HG03103 (cell line): ENCODE measurements around the gene GMFB.

Experiments
- ATAC-seq: cut with Tn5 transposase; IDR thresholded peaks from one replicate; pipeline ENCODE4 v1.9.1; 2021; ENCODE audit warnings: low read depth; ENCODE audit not compliant: unreplicated experiment

The GMFB gene

DNA sequence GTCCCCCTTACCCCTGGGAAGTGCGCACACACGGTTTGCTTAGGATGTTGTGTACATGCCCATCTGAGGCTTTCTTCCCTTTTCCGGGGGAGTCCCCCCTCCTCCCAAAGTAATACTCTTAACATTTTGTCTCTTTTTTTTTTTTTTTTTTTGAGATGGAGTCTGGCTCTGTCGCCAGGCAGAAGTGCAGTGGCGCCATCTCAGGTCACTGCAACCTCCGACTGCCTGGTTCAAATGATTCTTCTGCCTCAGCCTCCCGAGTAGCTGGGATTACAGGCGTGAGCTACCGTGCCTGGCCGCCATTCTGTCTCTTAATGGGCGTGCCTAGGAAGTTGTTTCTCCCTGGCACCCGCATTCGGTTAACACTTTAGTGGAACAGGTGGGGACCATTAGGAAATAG lies 4.5 kb upstream of the GMFB start:
- no peak for ATAC-seq

DNA sequence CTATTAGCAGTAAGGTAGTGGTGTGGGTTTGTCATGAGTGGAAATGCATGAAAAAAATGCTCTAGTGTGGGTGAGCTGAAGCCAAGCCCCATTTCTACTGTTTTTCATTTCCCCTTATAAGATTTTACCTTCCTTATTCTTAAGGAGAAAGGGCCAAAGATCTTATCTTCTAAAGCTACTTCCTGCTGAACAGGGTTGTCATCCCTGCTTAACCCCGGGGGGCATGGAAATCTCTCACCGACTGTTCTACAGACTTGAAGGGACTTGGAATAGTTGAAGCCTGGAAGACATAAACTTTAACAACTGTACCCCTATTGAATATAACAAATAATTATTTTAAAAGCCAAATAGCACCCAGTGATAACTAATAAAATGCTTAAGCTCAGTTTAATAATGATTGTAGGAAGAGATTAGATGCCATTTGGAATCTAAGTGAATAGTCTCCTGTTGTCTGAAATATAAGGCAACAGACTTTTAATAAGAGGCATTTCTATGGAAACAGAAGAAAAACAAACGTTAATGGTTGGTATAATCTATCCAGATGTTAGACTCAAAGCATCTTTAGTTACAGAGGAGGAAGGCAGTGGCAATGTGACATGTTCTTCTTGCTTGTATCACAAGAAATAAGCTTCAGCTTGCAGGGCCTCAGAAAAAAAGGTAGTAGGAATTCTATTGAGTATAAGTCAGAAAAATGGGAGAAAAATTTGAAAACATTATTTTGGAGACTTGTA lies 1.8 kb upstream of the GMFB start:
- no peak for ATAC-seq

DNA sequence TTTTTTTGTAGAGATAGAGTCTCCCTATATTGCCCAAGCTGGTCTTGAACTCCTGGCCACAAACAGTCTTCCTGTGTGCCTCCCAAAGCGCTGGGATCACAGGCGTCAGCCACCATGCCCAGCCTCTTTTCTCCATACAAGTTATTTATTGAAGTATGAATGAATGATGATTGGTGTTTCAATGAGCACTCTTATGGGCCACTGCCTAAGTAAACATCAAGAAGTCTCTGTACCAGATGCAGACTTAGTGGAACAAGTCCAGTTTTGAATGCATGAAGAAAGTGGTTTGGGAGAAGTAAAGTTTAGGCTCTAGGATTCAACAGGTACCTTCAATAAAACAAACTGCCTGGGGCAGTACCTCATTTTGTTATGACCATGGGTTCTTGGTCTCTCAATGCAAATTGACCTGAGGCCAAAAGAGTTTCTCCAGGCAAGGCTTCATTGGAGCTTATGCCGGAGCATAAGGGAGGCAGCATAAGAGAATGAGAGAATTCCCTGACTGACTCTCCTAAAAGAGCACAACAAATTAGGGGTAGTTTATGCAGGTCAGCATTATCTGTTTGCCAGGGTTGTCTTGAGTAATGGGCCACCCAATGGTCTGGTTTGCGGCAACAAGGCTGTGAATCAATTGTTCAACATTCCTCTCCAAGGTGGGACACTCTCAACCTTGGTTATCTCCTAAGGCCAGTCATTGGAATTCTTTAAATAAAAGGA lies 1.1 kb upstream of the GMFB start:
- ATAC-seq, result no peak

DNA sequence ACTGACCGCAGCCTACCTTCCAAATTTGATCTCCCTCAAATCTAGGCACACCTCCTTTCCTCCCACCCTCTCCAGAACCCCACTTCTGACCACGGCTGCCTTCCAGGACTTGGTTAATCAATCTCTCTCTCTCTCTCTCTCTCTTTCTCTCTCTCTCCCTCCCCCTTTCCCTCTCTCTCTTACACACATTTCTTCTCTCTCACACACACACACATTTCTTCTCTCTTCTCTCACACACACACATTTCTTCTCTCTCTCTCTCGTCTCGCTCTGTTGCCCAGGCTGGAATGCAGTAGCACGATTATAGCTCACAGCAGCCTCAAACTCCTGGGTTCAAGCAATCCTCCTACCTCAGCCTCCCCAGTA lies 521 bp upstream of the GMFB start:
- no peak for ATAC-seq

DNA sequence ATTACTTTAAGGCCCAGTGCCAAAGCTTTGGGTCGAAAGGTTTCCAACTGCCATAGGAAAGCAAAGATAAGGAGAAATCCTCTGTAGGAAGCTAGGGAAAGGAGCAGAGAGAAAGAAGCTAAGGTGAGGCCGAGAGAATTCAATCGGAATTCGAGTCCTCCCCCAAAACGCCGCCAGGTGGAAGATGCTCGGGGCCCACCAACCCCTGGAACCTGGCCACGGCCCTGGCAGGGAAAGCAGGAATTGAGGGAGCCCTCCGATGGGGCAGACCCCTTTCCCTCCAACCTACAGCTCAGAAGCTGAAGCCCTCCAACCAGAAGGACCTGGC lies 498 bp downstream of the GMFB start:
- ATAC-seq, result peak; percentile 24

DNA sequence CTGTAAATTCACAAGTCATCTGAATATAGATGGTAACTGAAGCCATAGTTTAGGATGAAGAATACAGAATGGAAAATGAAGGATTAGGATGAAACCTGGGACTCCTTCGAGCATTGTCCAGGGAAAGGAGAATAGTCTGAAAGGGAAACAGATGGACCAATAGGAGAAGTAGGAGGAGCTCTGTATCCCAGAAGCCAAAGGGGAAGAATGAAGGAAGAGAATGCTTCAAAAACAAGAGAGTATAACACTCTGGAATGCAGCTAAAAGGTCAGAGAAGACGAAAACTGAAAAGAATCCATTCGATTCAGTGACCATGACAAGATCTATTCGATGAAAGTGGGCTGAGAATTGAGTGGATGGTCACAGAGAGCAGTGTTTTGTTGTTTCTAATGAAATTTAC lies 1.0 kb downstream of the GMFB start:
- no peak for ATAC-seq

DNA sequence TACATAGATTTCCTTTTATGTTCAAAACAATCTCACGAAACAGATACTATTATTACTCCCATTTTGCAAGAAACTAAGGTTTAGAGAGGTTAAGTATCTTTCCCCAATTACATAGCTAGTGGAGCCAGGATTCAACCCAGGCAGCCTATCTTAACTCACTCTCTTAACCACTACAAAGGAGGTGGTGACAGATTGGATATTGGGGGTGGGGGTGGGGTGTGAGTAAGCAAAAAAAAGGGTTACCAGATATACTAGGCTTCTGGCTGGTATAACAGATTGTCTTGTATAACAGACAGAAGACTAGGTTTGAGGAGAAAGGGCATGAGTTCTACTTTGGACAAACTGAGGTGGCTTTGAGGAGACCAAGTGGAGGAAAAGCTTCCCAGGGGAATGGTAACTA lies 2.1 kb downstream of the GMFB start:
- no peak for ATAC-seq

DNA sequence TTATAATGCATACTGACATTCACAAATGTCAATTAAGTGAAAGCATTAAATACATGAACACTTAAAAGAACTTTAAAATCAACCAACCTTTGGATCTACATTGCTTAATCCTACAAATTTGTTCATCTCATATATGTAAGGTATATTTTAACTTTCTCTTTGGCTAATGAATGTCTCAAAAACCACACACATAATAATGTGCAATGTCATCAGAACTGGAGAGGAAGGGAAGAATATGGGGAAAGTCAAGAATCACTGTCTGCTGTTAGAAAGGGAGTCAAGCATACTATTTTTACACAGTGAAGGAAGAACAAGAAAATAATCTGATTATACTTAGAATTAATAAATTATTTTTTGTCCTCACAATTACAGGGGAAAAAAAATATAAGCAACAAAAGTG lies 4.9 kb downstream of the GMFB start:
- ATAC-seq, result no peak

DNA sequence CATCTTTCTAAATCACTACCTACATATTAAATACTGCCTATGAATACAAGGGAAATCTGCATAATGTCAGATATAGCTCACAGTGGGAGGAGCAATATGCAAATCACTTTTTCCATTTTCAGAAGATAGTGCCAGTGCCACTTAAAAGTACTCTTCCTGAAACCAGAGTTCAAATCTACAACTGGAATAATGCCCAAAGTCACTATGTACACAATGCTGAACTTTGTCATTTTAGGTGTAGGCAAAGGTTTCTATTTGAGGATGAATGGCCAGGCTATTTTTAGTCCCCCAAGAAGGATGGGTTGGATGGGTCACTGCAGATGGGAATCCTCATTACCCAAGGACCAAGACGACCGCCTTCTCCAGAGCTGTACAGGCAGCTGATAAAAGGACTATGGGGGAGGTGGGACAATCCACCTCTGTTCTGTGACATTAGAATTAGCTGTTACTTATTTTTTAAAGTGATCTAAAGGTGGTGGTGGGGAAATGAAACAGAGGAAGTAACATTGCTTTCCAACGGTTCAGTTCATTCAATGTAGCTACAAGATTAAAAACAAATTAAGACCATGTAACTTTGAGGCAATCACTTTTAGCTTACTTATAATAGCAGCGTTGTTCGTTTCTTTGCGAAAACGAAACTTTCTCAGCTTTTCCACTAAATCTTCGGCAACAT lies 5.6 kb downstream of the GMFB start:
- ATAC-seq, result no peak

DNA sequence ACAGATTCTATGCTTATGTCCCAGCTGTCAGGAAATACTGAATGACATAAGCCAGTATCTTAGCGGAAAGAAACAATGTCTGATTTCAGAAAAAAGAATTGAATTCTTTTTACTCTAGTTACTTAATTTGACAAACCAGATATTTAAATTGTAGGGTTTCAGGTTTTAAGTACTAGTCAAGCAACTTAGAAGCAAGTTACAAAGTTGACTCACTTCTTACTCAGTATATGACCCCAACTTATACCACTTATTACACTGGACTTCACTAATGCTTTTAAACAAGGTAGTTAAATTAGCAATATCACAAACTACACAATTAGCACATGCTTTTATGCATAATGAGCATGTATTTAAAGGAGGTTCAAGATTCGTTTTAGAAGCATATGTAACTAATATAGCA lies 7.1 kb downstream of the GMFB start:
- ATAC-seq, result no peak

DNA sequence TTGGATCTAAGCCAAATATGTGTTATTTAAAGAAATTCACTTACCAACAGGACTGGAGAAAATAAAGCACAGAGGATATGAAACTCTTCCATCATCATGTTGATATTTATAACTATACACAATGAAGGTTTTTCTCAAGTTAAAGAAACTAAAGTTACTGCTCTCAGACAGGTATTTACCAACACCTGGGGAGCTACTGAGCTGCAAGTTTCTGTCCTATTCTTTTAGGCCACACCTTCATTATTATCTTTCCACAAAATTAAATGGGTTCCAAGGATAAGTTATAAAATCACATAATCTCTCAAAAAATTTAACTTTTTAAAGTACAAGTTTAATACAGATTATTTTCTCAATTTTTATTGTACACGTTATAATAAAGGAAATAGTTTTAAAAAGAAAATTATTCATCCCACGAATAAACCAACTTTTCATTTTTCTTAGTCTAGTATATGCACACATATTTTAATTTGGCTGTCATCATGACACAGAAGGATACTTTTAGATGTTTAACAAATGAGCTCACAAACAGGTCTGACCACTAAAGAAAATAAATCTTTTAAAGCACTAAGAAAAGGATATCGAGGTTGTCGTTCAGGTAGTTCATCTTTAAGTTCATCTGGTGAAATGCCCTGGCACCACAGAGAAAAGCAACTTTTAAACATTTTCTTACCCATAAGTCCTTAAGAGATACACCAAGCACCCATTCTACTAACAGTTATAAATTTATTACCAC lies 7.8 kb downstream of the GMFB start:
- no peak for ATAC-seq

DNA sequence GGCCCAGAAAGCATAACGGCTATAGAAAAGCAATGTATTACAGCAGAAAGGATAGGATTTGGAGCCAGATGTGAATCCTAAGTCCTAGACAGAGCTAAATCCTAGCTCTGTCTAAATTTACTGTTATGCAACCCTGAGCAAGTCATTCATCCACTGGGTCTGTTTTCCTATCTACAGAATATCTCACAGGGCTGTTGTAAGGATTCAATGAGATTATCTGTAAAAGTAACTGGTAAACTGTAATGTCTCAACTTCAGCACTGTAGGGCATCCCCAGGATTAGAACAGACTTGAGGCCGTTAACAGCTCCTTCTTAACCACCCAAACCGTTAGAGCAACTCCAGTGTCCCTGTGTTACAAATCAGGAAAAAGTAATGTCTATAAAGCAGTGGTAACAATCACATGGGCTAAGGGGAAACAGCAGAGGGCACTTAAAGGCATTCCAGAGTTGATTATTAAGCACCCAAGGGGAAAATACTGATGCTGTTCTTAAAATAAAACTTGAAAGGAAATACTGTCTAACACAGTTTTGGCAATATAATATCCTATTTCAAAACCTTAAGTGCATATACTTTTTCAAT lies 10.1 kb downstream of the GMFB start:
- no peak for ATAC-seq

DNA sequence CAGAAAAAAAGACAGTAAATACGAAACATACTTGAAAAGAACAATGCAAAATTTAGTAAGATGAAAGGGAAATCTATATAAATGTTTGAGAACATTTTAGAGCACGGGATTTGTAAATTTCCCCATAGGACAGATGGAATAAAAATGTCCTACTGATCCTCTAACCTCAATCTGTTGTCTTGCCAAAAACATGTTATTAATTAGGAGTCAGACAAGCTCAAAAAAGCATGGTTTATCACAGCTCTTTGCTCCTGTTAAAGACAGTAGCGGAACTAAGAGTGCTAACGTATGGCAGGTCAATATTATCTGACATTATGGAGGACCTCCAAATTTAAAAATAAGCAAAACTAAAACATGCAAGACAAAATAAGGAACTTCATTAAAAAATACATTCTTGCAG lies 12.9 kb downstream of the GMFB start:
- ATAC-seq, result no peak

DNA sequence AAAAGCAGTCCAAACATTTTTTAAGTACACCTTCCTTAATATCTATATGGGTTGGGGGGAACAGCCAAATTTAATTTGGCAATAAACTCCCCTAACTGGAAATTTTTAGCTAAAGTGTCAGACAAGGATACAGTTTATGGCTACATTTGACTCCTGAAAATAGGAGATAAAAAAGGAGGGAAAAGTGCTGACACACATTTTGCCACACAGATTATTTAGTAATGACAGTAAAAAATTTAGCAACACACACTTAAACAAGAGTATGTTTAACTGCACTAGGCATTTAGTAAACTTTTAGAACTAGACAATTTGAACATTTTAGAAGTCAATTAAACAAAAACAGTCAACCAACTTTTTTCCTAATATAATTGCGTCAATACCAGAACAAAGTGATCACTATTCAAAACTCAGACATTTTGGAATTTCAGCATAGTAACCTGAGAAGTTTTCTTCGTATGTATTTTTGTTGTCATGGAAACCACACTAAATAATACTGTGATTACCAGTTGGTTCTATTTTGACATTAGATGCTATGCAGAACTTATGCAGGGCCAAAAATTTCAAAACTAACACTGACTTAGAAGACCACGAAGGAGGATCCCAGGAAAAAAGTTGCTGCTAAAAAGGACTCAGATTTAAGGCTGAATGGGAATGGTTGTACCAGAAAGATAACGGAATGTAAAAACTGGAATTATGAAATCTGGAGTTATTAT lies 13.4 kb downstream of the GMFB start:
- no peak for ATAC-seq

DNA sequence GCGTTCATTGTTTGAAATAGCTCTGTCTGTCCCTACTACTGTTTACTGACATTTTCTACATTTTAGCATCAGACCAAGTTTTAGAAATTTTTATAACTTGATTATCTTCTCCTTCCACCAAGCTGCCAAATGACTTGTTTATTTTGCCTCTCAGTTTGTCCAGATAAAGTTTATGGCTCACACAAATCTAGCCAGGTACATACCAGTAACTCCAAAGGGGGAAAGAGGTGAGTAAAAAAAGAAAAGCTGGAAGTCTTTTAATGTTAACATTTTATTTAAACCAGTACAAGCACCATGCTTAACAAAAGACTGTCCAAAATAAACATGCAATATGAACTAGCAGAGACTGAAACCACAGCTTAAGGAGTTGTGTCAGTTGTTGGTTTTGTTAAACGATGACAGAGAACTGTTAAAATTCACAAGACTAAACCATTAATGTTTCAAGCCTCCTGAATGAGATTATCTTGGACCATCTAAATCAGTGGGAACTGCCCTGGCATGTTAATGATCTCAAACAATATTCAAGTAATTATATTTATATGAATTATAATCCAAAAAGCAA lies 14.5 kb downstream of the GMFB start:
- ATAC-seq, result no peak

DNA sequence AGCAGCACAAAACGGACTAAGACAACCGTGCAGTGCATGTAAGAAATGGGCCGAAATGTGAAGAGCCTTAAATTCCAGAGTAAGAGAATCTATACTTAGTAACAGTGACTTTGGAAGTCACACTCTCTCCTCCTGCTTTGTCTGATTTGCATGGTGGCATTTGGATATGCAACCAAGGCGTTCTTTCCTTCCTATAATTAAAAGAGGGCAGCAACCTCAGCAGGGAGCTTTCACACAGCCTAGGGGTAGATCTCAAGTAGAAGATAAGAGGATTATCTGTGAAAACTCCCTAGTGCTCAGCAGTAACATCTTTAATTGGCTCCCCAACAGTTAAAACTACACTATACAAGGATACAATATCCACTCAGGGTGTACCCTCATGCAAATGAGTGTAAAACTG lies 16.5 kb downstream of the GMFB start:
- no peak for ATAC-seq

DNA sequence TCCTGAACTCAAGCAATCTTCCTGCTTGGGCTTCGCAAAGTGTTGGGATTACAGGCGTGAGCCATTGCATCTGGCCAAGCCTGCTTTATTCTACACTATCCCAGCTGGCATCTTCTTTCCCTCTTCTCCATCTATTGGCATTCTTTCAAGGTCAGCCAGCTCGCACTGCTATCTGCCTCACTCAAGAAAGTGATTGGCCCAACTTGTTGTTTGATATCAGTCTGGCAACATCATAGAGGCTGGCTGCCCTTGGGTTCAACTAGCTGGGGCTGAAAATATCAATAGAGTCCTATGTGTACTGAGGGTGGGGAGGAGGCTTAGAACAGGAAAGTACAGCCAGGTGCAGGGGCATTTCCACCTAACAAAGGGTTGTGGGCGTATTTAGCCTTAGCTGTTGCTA lies 17.1 kb downstream of the GMFB start:
- no peak for ATAC-seq

DNA sequence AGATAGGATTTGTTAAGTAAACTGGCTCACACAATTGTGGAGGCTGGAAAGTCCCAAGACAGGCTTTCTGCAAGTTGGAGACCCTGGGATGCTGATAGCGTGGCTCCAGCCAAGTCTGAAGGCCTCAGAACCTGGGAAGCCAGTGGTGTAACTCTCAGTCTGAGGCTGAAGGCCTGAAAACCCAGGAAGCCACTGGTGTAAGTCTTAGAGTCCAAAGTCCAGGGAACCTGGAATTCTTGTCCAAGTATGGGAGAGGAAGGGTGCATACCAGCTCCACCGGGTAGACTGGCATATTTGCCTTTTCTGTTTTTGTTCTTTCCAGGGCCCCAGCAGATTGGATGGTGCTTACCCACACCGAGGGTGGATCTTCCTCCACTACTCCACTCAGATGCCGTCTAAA lies 18.1 kb downstream of the GMFB start:
- no peak for ATAC-seq

DNA sequence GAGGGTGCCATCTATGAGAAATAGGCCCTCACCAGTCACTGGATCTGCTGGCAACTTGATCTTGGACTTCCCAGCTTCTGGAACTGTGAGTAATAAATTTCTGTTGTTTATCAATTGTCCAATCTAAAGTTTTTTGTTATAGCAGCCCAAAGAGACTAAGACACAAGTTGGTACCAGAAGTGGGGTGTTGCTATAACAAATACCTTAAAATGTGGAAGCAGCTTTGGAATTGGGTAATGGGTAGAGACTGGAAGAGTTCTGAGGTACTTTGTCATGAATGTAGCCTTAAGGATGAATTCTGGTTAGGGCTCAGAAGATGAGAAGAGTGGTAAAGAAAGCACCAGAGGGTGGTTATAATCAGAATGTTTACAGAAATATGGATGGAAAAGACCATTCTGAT lies 21.5 kb downstream of the GMFB start:
- ATAC-seq, result no peak

DNA sequence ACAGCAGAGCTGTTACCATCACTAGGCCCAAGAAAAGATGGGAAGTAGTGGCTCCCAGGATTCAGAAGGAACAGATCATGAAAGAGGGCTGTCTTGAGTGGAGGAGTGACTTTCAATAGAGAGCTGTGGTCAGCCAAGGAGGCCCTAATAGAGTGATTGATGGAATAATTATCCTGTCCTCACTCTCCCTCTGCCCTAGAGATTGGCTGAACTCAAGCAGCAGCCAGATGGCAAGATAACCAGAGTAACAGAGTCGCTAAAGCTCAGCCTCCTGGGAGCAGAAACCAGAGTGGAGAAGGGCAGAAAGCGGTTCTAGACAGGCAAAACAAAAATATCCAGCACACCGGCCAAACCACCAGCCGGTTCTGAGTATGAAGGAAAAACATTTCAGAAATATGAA lies 23.1 kb downstream of the GMFB start:
- ATAC-seq, result no peak
